Measurements from ENCODE around the gene OR2T5.
"Not testable (repeated sequence)": the region's sequence is repeated elsewhere in the genome, so short reads cannot be mapped to it uniquely, and the experiment has no call there.

- not testable (repeated sequence) for TF ChIP-seq CTCF, POLR2A (IDR thresholded peaks at IDR 0.05)
These were observed 49.1 kb upstream of the OR2T5 start for GRCh38 chr1:248439283-248439682.

All from breast epithelium (tissue), 3 donors.